Stimulated activated naive CD4-positive, alpha-beta T cell (primary cell): ENCODE data around the gene SHF.
"Not testable (repeated sequence)": the region's sequence is repeated elsewhere in the genome, so short reads cannot be mapped to it uniquely, and the experiment has no call there.

Experiments
- DNase-seq, 6 experiments: peaks; one replicate each; lab custom pipeline; 2025; lab: John Stamatoyannopoulos, UW

The SHF gene

DNA sequence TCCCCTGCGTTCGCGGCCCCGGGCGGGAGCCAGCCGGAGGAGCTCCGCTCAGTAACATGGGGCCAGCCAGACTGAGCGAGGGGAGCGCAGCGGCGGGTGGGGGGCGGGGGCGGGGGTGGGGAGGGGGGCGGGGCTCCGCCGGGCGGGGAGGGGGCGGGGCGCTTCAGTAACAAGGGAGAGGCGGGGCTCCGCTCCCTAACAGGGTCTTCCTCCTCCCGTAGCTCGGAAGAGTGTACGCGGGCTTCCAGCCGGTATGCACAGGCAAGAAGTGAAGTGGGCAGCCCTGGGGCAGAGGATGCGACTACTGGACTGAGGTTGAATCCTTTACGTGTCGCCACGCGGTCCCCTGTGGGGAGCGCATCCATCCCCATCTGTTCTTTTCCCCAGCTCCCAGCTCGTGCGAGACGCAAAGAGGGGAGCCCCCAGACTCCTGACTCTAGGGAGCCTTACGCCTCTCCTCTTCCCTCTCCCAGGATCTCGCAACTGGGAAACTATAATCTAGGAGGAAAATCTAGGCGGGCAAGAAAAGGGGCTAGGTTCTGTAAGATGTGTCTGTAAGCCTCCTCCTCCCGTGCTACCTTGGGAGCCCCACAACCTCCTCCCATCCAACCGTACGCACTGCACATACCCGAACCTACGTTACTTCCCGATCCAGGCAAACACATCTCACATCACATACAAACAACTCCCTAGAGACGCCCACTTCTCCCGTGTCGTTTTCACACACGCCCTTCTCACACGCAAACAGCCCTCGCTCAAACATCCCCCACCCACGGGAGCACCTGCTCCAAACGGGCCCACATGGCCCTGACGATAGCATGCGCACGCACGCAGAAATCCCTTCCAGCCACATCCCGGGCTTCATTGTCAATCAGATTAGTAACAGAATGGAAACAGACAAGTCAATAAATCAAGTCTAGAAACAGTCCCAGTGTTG is at the start of gene SHF:
Gene SHF (minus strand): TSS at position 73 of the 937 bp plus-strand sequence. CDS start 15 bp downstream, at position 58.
- DNase-seq, result peak; percentile 42 to 69 (median 59)

- not testable (repeated sequence) for DNase-seq
Observed at GRCh38 chr15:45236806-45237205, 49.0 kb upstream of the SHF start.

- no peak for DNase-seq
Observed at GRCh38 chr15:45234562-45235235, 46.9 kb upstream of the SHF start.

- no peak for DNase-seq
Observed at GRCh38 chr15:45231864-45232562, 44.2 kb upstream of the SHF start.

DNA sequence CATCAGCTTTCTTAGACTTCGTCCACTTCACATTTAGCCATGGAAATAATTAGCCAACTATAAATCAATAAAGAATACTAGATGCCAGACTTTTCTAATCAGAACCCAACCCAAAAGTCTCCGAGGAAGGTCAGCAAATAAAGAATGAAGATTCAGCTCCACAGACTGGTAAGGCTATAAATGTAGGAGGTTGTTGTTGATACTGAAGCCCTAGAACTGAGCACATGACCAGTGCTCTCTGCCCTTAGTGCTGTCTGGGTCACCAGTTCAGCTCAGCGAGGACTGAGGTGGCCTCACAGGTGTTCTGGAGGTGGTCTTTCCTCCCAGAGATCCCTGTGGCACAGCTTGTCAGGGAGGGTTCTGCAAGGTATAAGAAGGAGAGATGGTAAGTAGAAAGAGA is 43.4 kb upstream of the SHF start:
- DNase-seq, result no peak

DNA sequence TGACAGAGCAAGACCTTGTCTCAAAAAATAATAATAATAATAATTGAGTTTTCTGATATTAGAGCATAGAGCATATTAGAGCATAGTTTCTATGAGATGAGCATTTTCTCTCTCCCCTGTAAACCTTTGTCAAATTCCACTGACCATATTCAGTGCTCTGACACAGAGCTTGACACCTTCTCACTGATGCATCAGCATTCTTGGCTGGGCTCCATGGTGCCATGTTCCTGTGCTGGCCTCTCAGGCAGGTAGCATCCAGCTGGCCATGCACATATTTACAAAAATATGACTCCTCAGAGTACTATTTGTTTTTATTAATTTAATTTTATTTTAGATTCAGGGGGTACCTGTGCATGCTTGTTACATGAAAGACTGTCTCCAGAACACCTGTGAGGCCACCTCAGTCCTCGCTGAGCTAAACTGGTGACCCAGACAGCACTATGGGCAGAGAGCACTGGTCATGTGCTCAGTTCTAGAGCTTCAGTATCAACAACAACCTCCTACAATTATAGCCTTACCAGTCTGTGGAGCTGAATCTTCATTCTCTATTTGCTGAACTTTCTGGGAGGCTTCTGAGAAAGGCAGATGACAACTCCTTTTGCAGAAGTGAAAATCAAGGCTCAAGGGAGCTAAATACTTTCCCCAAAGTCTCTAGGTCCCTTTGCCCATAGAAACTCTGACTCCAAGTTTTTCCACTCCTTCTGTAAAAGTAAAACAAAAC is 42.6 kb upstream of the SHF start:
- DNase-seq, result no peak

DNA sequence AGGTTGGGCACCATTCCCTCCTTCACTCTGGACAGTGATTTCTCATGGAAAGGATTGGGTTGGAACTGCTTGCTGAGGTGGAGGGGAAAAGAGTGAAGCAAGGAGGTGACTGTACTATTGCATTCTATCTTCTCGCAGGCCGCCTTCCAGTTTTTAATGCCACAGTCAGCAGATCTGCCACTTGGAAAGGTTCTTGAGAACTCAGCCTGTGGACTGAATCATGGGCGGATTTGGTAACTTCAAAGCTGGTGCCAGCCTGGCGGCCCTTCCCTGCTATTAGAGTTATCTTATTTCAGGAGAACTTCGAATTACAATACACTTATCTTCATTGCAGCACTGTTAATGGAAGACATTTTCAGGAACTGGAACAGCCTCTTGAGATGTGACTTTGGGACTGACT is 41.2 kb upstream of the SHF start:
- no peak for DNase-seq

DNA sequence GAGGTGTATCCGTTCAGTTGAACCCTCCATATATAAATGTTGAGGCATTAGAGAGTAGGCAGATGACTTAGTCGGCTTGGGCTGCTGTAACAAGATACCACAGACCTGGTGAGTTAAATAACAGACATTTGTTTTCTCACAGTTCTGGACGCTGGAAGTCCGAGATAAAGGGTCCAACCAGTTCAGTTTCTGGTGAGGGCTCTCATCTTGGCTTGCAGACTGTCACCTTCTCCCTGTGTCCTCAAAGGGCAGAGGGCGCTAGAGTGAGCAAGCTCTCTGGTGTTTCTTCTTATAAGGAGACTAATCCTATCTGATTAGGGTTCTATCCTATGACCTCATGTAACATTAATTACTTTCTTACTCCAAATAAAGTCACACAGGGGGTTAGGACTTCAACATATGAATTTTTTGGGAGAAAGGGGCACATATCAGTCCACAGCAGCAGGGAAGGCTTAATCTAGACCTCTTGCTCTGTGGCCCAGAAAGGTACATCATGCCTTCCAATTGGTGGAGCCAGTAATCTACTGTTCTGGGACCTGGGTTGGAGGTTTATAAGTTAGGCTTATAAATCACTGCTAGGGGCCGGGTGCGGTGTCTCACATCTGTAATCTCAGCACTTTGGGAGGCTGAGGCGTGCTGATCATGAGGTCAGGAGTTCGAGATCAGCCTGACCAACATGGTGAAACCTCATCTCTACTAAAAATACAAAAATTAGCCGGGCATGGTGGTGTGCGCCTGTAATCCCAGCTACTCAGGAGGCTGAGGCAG is 37.9 kb upstream of the SHF start:
- no peak for DNase-seq

- no peak for DNase-seq
Observed at GRCh38 chr15:45224621-45225217, 37.0 kb upstream of the SHF start.

DNA sequence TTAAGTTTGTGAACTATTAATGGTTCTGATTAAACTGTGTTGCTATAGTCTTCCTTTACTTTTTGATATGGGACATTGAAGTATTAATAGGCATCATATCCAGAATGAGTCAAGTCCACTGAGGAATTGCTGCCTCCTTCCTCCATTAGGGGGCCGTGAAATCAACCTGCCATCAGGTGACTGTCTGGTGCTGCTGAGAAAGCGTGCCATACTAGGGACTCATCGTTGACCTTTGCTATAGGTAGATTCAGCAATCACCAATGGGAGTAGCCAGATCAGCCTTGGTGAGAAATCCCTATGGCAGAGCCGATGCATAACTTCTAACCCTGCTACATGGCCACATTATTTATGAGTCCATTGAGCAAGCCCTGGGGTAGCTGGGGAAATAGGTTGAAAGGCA is 34.2 kb upstream of the SHF start:
- no peak for DNase-seq

DNA sequence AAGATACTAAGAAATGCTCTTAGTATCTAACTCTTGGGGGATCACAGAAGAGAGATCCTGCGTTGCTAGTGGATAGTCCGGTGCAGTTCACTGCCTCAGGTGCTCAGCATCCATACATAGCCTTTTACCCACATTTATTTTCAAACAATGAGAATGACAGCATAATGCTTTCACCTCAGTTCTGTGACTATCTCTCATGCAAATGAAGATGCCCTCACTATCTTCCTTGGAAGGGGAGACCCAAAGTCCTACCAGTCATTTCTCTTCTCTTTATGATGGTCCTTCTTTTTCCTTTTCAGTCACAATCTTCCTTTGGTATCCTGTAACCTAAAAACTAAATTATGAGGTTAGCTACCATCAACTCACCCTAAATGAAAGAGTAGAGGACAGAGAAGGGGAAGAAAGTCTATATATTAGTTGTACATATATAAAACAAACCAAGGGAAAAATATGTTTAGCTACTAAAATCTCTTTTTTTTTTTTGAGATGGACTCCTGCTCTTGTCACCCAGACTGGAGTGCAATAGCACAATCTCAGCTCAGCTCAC is 33.4 kb upstream of the SHF start:
- DNase-seq, result no peak

GRCh38 chr15:45212493-45212892 is 24.7 kb upstream of the SHF start:
- DNase-seq, result no peak

- DNase-seq, result peak; percentile 9 to 48 (median 26)
Observed at GRCh38 chr15:45205192-45205591, 17.4 kb upstream of the SHF start.

DNA sequence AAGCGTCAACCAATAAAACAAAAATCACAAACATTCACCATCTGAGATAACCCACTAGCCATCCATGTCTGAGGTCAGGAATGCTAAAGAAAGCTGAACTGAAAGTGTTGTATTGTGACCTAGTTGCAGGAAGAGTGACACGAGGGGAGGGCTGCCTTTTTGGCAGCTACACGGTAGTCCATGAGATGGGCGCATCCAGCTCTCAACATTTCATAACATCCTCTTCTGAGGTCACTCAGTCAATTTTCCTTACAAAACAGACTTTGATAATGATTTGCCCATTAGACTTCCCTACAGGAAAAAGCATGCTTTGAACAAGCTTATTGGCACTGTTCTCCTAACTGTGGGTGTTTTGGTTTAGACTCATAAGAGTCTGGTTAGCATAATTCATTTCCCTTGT is 15.4 kb upstream of the SHF start:
- no peak for DNase-seq

- DNase-seq, result no peak
Observed at GRCh38 chr15:45201869-45202268, 14.1 kb upstream of the SHF start.

DNA sequence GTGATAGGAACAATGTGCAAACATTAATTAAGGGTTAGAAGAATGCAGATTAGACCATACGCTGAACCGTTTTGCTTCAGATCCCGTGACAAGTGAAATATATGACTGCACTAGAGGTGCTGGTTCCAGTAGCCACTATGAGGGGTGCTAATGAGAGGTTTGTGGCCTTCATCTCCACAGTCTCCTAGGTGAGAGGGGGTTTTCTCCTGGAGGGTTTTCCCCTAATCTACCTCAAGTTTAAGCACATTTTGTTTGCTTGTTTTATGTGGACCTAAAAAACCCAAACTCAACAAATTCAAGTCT is 13.7 kb upstream of the SHF start:
- no peak for DNase-seq

DNA sequence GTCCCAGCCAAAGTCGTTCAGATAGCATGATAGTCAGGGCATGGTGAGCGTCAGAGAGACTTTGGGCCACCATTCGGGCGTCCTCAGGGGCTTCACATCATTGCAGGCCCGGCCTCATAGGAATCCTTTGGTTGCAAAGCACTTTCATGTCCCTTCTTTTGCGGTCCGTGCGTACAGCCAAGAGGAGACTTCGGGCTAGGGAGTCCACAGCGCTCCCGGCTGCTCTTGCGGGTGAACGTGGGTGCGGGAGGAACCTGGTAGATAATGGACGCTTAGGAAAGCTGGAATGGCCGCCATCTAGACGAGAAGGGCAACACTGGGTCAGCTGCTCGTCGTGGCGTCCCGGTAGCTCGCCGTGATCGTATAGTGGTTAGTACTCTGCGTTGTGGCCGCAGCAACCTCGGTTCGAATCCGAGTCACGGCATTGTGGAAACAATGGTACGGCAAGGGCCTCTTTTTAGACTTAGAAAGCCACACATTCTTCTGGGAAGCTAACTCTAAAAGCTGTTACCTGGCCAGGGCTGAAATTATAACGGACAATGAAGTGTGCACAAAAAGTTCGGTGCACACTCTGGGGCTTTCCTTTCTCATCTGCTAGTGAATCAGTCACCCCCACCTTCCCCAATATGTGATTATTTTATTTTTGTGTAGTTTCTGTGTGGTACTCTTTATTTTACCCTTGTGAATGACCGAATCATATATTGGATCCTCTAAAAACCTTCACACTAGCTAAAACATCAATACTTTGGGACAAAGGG is 13.2 kb upstream of the SHF start:
- peak in 5 of 6 experiments; percentile 43 to 83 (median 71) for DNase-seq

- DNase-seq, result peak; percentile 90 to 98 (median 96)
Observed at GRCh38 chr15:45200001-45200798, 12.4 kb upstream of the SHF start.
